Measurements from ENCODE around the gene CPEB4. TPM values are rescaled to one million over a fixed set of nuclear protein-coding genes. Genes with fewer than 3 reads are reported as not detected.
A peak's percentile ranks its signal among the peaks of the same experiment; 100 is the strongest.

The CPEB4 gene
- total RNA-seq, 1 experiment from 2014 or later = 8.7 TPM

- H3K56ac ChIP-seq (ENCODE audit: insufficient read length, low read depth, low read length) = no peak overlapping the region
- H3T11ph ChIP-seq (ENCODE audit: low read length) = no peak overlapping the region
- no peak for DNase-seq
- Mint-ChIP-seq H3K27ac (peak overlapping the region in 1 of 3 experiments; percentile 3; a peak in 2 of 7 replicates), H3K4me3 (no peak overlapping the region), H3K27me3 (ENCODE audit: low read depth) (no peaks in the 10 kb centered on the region), H3K4me1 (peaks cover 20 to 24% of the 10 kb centered on the region in 2 experiments), H3K9me3 (no peaks in the 10 kb centered on the region), H3K36me3 (ENCODE audit: insufficient read depth in 1 of 3, low read depth in 3 of 3) (no peaks in the 10 kb centered on the region)
- H3K4me1 ChIP-seq (ENCODE audit: insufficient read depth, low read length) = no peaks in the 10 kb centered on the region; the same call in 1 of the 2 replicates
- no peak overlapping the region for H3K18ac ChIP-seq (ENCODE audit: insufficient read length, low read depth, low read length)
- no peak overlapping the region for H4K5ac ChIP-seq (ENCODE audit: insufficient read length, low read depth, low read length)
- H3K4ac ChIP-seq (ENCODE audit: low read depth, low read length) = no peak overlapping the region
- no peak overlapping the region for H2BK20ac ChIP-seq (ENCODE audit: low read depth, low read length, poor library complexity, severe bottlenecking)
- H2AFZ ChIP-seq (ENCODE audit: low read length) = no peak overlapping the region
- no peak overlapping the region for H2BK15ac ChIP-seq (ENCODE audit: low read depth, low read length)
- H3K27ac ChIP-seq (ENCODE audit: insufficient read length, low read depth, low read length) = no peak overlapping the region
- no peaks in the 10 kb centered on the region for H3K79me2 ChIP-seq (ENCODE audit: insufficient read depth, low read length)
- no peak overlapping the region for H3K4me2 ChIP-seq (ENCODE audit: insufficient read depth, insufficient read length, low read length)
- H2BK5ac ChIP-seq (ENCODE audit: insufficient read length, low read length) = no peak overlapping the region
- no peak overlapping the region for H2AK5ac ChIP-seq (ENCODE audit: insufficient read length, low read length)
- H3K27me3 ChIP-seq (ENCODE audit: insufficient read depth, low read length) = no peaks in the 10 kb centered on the region
- H3K9ac ChIP-seq (ENCODE audit: extremely low read depth, insufficient read length, low read length) = no peak overlapping the region
- no peak overlapping the region for H2BK12ac ChIP-seq (ENCODE audit: insufficient read length, low read depth, low read length)
- no peak overlapping the region for H2BK120ac ChIP-seq (ENCODE audit: low read depth, low read length, poor library complexity, severe bottlenecking)
- no peak overlapping the region for H3K23ac ChIP-seq (ENCODE audit: insufficient read length, low read depth, low read length)
- no peaks in the 10 kb centered on the region for H3K9me3 ChIP-seq (ENCODE audit: control insufficient read depth, low read depth, low read length)
- H4K91ac ChIP-seq (ENCODE audit: insufficient read length, low read depth, low read length) = no peak overlapping the region
- WGBS (ENCODE audit: extremely low coverage, insufficient read length, low lambda C conversion rate) = no CpG with 5 or more reads among the region's 3 CpGs
- H3K23me2 ChIP-seq (ENCODE audit: insufficient read length, low read depth, low read length, poor library complexity, severe bottlenecking) = no peaks in the 10 kb centered on the region
- no peaks in the 10 kb centered on the region for H4K20me1 ChIP-seq (ENCODE audit: control insufficient read depth, insufficient read depth, insufficient read length)
- TF ChIP-seq, protein P1, sequence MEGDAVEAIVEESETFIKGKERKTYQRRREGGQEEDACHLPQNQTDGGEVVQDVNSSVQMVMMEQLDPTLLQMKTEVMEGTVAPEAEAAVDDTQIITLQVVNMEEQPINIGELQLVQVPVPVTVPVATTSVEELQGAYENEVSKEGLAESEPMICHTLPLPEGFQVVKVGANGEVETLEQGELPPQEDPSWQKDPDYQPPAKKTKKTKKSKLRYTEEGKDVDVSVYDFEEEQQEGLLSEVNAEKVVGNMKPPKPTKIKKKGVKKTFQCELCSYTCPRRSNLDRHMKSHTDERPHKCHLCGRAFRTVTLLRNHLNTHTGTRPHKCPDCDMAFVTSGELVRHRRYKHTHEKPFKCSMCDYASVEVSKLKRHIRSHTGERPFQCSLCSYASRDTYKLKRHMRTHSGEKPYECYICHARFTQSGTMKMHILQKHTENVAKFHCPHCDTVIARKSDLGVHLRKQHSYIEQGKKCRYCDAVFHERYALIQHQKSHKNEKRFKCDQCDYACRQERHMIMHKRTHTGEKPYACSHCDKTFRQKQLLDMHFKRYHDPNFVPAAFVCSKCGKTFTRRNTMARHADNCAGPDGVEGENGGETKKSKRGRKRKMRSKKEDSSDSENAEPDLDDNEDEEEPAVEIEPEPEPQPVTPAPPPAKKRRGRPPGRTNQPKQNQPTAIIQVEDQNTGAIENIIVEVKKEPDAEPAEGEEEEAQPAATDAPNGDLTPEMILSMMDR (conservative IDR thresholded peaks at IDR 0.05) = no peak
- no peaks in the 10 kb centered on the region for H3K79me1 ChIP-seq (ENCODE audit: insufficient read depth, low read depth, low read length, poor library complexity, severe bottlenecking)
- H3K14ac ChIP-seq (ENCODE audit: insufficient read depth, low read length) = no peak overlapping the region
- H4K8ac ChIP-seq (replicated peaks; ENCODE audit: insufficient read length, low read depth, low read length) = no peak overlapping the region
Observed at GRCh38 chr5:173909199-173909598, 21.1 kb downstream of the CPEB4 start.

All from H9 (cell line).